ENCODE measurements around the gene GP1BB.

GP1BB gene

DNA sequence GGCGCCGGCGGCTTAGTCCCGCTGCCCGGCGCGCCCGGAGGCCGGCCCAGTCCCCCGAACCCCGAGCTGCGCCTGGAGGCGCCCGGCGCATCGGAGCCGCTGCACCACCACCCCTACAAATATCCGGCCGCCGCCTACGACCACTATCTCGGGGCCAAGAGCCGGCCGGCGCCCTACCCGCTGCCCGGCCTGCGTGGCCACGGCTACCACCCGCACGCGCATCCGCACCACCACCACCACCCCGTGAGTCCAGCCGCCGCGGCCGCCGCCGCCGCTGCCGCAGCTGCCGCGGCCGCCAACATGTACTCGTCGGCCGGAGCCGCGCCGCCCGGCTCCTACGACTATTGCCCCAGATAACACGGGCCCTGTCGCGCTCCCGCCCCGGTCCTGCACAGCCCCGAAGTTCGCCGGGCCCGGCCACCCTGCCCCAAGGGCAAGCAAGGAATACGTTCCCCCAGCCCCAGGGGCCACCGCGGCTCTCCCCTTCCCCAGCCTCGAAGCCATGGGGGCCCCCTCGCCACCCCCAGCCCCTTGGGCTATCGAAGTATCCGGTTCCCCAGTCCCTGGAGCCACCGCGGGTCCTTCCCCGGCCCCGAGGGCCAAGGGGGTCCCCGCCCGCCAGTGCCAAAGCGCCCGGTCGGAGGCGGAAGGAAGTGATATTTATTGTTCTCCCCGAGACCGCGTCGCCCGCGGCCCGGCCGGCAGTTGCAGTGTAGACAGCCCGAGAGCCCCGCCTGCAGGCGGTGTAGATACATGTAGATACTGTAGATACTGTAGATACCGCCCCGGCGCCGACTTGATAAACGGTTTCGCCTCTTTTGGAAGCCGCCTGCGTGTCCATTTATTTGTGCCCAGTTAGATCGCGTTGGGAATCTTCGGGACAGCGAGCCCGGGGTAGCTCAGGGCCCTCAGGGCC is 43.4 kb downstream of the GP1BB start:
- peak; percentile 85 to 91 (median 87) for DNase-seq

DNA sequence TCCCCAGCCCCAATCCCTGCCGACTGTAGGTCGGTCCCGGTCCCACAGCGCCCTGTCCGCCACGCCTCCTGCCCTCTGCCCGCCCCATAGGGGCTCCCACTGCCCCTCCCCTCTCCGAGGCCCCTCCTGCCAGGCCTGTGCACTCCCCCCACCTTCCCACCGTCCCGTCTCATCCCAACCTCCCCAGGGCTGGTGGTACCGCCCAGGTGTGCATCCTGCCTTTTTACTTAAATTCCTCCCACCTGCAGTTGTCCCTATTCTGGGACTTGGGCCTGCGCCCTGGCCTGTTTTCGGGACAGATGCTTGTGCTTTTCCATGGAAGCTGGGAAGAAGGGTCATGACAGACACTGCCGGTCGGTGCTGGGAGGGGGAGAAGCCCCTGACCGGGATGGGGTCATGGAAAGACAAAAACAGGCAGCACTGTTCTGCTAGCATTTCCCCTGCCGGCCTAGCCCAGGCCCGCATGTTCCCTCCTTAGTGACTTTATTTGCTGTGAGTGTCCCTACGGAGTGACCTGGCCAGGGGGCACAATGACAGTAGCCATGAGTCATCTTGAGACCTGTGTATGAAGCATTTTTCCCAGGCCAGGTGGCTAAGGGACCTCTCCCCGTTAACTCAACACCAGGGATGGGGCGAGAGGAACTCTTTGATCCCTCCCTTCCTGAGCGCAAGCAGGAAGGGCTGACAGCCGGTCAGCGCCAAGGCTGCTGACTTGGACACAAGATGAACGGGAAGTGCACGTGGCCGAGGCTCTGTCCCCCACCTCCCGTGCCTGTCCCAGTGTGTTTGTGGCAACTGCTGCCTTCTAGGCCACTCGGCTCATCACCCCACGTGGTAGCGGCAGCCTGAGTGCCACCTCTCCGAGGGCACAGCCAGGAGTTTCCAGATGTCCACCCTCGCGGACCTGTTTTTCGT is 44.3 kb downstream of the GP1BB start:
- DNase-seq, result peak; percentile 45 to 53 (median 46)

DNA sequence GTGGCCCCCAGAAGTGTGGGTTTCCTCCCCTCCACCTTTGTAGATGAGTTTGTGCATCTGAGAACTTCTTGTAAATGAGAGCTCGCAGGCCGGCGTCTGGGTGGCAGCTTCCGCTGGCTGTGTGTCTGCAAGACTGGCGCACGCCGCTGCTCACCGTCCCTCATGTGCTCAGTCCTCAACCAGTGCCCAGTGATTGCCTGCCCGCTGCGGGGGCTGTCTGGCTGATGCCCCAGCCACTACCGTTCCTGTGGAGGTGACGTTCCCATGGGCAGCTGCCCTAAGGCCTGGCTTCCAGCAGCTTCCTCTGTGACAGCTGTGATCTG is 46.0 kb downstream of the GP1BB start:
- DNase-seq, result no peak

DNA sequence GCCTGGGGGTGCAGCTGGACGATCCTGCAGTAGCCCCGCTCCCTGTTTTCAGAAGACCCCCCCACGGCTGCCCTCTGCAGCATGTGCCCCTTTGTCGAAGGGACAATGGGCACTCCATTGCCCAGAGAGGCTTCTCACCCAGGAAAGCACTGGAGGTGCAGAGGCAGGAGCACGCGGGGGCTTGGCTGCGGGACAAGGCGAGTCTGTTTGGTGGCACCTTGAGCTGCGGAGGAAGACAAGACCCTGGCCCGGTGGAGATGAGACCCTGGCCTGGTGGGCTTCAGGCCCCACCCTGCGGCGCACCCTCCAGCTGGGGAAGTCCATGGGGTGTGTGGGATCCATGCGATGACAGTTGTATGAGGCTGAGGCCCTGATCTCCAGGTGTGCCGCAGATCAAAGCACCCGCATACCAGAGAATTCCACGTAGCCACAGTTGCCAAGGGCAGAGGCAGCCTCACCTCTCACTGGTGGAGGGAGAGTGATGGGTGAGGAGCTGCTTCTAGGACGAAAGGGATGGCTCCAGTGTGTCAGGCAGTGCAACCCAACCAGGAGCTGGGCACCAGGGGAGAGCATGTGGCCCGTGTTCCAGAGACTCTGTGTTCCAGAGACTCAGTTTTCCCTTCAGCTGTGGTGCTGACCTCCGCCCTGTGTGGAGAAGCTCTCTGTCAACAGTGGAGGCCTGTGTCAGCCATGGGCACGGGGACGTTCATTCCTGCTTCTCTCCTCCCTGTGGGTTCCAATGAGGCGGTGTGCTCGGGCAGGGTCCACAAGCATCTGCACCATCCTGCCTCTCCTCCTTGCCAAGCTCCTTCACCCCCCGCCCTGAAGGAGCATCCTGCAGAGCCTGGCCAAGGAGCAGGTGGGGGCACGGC is 47.2 kb downstream of the GP1BB start:
- DNase-seq, result no peak

DNA sequence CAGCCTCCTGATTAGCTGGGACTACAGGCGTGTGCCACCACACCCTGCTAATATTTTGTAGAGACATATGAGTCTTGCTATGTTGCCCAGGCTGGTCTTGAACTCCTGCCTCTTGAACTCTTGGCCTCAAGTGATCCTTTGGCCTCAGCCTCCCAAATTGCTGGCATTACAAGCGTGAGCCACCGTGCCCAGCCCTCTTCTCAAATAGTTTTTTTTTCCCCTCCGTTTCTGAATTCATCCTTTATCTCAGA is 49.0 kb downstream of the GP1BB start:
- DNase-seq, result no peak

DNA sequence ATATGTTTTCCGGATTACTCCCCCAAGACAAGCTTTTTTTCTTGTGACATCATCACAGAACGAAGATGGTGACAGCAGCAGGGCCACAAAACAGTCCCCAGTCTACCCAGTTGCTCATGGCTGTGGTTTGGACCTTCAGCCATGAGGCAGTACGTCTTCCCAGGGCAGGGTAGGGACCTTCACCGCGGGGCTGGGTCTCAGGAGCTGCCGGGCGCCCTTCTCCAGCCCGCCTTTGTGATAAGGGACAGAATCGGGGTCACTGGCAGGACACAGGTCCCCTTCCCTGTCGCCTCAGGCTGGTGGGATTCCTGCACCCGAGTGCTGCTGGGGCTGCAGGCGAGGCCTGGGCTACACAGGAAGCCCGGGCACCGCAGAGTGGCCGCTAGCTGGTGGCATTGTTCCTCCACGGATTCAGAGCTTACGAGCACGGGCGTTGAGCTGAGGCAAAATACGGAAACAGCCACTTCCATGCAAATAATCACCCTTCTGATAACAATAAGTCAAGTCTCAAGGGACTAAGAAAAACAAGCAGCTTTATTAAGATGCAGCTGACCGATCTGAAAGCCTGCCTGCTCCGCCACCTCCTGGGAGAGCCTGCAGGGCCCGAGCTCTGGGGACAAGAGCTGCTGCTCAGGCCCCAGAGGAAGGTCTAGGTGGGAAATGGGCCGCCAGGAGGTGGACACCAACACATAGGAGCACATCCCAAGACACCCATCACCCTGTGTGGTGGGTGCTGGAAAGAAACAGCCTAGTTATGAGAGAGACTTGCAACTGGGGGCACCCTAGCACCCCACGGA is 49.5 kb downstream of the GP1BB start:
- DNase-seq, result peak; percentile 45 to 64 (median 59)

DNA sequence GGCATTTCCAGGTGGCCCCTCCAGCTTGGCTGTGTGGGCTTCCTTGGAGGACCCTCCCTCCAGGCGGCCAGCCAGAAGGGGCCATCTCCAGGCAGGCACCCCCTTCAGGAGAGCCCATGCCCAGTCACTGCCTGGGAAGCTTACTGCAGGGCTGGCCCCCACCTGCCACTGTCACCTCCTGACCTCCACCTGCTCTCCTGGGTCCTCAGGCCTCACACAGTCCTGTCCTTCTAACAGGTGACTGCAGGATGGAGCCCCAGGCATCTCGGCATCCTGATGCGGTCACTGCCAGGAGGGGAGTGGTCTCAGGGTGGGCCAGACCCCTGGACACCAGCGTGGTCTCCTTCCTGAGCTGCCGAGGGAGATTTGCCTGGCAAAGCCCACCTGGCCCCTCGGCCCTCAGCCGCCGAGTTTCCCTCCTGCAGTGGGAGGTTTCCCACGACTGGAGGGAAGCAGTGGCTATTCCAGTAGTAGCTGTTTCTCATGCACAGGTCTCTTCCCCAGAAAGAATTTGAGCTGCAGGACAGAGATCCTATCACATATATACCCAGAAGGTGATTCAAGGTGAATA is 50.2 kb downstream of the GP1BB start:
- DNase-seq, result no peak

Data from suppressor macrophage treated with lipopolysaccharide for 1 hour (primary cell).